ENCODE data around the gene TOM1L2. TPM values are rescaled to one million over a fixed set of nuclear protein-coding genes. Genes with fewer than 3 reads are reported as not detected.

TOM1L2 gene
- total RNA-seq, 4 donors from 2014 or later = 119 to 555 (median 155) TPM

- H3K4me3 ChIP-seq (ENCODE audit: low read depth, poor library complexity, severe bottlenecking) = no peak overlapping the region
These were observed 145.9 kb downstream of the TOM1L2 start for GRCh38 chr17:17826342-17826713.

DNA sequence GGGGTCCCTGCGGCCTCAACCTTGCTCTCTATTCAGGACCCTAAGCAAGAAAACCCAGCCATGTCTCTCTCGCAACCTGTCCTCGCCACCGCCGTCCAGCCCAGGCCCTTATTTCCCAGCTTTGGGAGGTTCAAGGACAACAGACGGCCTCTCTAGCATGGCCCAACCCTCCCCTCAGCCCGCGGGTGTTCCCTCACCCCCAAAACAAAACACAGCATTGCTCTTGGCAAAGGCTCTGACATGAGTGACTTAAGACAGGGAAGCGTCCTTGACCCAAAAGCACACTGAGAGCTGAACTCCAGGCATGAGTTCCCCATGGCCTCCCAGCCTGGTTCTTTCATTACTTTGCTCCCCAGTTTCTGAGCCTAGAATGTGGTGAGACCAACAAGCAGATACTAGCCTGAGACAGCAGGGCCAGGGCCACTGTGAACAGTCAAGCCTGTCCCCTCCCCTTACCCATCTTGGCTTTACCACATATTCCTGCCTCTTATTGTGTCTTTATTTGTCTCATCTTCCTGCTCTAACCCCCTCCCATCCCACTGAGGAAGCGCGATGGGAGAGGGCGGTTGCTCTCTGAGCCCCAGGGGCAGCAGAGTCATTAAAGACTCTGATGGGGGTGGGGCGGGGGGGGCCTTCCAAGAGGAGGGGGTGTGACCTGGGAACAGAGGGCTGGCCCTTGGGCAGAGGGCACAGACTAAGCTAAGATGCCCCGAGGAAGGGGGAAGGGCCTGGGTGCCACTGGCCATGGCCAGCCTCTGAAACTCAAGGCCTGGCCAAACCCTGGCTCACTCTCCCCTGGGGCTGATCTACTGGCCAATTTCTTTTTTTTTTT lies 147.2 kb downstream of the TOM1L2 start:
- DNase-seq (ENCODE audit: low spot score in 2 of 2) = no peak

More at GRCh38 chr17:17826342-17826713, 145.9 kb downstream of the TOM1L2 start:
- DNase-seq (ENCODE audit: low spot score in 2 of 2) = no peak
- WGBS, 2 donors = 83 to 100% methylated on average over 2 of the region's 2 CpGs
- TF ChIP-seq POLR2A (IDR thresholded peaks at IDR 0.05) = no peak
- TF ChIP-seq, protein P1, sequence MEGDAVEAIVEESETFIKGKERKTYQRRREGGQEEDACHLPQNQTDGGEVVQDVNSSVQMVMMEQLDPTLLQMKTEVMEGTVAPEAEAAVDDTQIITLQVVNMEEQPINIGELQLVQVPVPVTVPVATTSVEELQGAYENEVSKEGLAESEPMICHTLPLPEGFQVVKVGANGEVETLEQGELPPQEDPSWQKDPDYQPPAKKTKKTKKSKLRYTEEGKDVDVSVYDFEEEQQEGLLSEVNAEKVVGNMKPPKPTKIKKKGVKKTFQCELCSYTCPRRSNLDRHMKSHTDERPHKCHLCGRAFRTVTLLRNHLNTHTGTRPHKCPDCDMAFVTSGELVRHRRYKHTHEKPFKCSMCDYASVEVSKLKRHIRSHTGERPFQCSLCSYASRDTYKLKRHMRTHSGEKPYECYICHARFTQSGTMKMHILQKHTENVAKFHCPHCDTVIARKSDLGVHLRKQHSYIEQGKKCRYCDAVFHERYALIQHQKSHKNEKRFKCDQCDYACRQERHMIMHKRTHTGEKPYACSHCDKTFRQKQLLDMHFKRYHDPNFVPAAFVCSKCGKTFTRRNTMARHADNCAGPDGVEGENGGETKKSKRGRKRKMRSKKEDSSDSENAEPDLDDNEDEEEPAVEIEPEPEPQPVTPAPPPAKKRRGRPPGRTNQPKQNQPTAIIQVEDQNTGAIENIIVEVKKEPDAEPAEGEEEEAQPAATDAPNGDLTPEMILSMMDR (IDR thresholded peaks at IDR 0.05) = no peak
- intact Hi-C loops (cut with DNase I; ENCODE audit: low total_unique reads) = no loop called here

DNA sequence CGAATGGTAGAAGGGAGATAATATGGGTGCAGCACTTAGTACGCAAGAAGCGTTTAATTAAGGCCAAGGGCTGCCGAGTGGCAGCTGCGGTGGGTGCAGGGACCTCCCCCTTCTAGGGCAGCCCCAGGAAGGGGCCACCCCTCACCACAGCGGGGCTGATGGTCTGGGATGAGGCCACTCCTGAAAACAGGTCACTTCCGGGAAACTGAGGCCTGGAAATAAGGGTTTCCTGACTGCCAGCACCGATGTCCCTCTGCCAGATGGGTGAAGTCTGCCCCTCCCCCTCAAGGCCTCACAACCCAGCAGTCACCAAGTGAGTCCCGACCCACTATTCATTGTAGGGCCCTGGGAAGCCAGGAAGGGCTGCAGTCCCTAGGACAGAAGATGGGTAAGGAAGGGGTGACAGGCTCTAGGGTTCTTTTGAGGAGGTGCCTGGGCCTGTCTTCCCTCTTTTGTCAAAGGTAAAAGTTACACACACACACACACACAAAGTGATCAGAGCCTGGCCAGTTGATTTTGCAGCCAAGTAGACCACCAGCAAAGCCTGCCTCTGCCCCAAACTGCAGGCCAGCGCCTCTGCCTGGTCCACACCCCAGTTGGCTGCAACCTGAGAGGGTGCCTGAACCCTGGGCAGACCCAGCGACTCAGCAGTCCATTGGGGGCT lies 147.9 kb downstream of the TOM1L2 start:
- no peak overlapping the region for H3K4me3 ChIP-seq (ENCODE audit: low read depth, poor library complexity, severe bottlenecking)
- no peak for DNase-seq (ENCODE audit: low spot score in 2 of 2)
- intact Hi-C loops (cut with DNase I; ENCODE audit: low total_unique reads) = no loop called here
- no peak for TF ChIP-seq POLR2A (IDR thresholded peaks at IDR 0.05)
- TF ChIP-seq, protein P1 (IDR thresholded peaks at IDR 0.05) = no peak
- 14 to 18% methylated on average over 10 to 11 of the region's 11 CpGs for WGBS, 2 donors

More for the DNA sequence above, 147.2 kb downstream of the TOM1L2 start:
- TF ChIP-seq, protein P1 (IDR thresholded peaks at IDR 0.05) = no peak
- no peak for TF ChIP-seq POLR2A (IDR thresholded peaks at IDR 0.05)
- intact Hi-C loops (cut with DNase I; ENCODE audit: low total_unique reads) = no loop called here
- no peak overlapping the region for H3K4me3 ChIP-seq (ENCODE audit: low read depth, poor library complexity, severe bottlenecking)
- 32 to 37% methylated on average over 14 of the region's 14 CpGs for WGBS, 2 donors

GRCh38 chr17:17823433-17824118 lies 148.6 kb downstream of the TOM1L2 start:
- intact Hi-C loops (cut with DNase I; ENCODE audit: low total_unique reads) = no loop called here
- DNase-seq (ENCODE audit: low spot score in 2 of 2) = peak; percentile 80 to 97
- 1 to 2% methylated on average over 17 to 24 of the region's 69 CpGs for WGBS, 2 donors
- no peak for TF ChIP-seq POLR2A (IDR thresholded peaks at IDR 0.05)
- TF ChIP-seq, protein P1 (IDR thresholded peaks at IDR 0.05) = no peak
- no peak overlapping the region for H3K4me3 ChIP-seq (ENCODE audit: low read depth, poor library complexity, severe bottlenecking)

DNA sequence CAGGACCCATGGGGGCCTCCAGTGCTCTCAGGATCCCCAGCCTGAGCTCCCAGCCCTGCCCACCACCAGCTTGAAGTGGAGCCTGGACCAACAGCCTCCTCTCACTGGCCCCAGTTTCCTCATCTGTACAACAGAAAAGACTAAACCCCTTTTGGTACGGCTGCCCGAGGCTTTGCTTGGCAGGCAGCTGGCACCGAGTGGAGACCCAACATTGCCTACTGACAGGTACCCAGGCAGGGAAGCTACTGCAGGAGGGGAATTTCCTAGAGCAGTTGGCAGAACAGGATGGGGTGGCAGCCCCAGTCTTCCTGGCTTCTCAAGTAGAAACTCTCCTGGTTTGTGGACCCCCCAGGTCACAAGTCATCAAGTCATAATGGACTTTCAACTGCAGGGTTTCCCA lies 149.6 kb downstream of the TOM1L2 start:
- TF ChIP-seq, protein P1 (IDR thresholded peaks at IDR 0.05) = no peak
- no peak for TF ChIP-seq POLR2A (IDR thresholded peaks at IDR 0.05)
- no peak overlapping the region for H3K4me3 ChIP-seq (ENCODE audit: low read depth, poor library complexity, severe bottlenecking)
- intact Hi-C loops (cut with DNase I; ENCODE audit: low total_unique reads) = no loop called here
- WGBS, 2 donors = 38 to 40% methylated on average over 3 of the region's 3 CpGs
- no peak for DNase-seq (ENCODE audit: low spot score in 2 of 2)

Measured in lower leg skin (tissue), 4 donors.